GM06990 (cell line): ENCODE measurements around the gene DICER1.

Experiments used
- DNase-seq: peaks from one replicate; pipeline ENCODE4 v3.0.0-alpha.2; 2011; ENCODE audit not compliant: insufficient read length; ENCODE audit errors: extremely low read depth
- H3K27me3 ChIP-seq: replicated peaks from 2 replicates; pipeline ENCODE4 v1.6.0; 2011; ENCODE audit warnings: low read length; ENCODE audit not compliant: control insufficient read depth, insufficient read depth
- H3K36me3 ChIP-seq: 2 replicates; pipeline ENCODE4 v1.5.1; 2011; ENCODE audit warnings: low read length; ENCODE audit not compliant: control insufficient read depth, insufficient read depth
- H3K4me3 ChIP-seq: replicated peaks from 2 replicates; pipeline ENCODE4 v1.5.1; 2011; ENCODE audit warnings: low read depth, mild to moderate bottlenecking, control low read depth, low read length
- TF ChIP-seq, protein P1 (sequence below): IDR thresholded peaks from 2 replicates; pipeline ENCODE4 v1.5.1; 2011; ENCODE audit warnings: low read length, control low read depth, mild to moderate bottlenecking, inconsistent platforms; ENCODE audit not compliant: insufficient read depth, poor library complexity, severe bottlenecking

The DICER1 gene

DNA sequence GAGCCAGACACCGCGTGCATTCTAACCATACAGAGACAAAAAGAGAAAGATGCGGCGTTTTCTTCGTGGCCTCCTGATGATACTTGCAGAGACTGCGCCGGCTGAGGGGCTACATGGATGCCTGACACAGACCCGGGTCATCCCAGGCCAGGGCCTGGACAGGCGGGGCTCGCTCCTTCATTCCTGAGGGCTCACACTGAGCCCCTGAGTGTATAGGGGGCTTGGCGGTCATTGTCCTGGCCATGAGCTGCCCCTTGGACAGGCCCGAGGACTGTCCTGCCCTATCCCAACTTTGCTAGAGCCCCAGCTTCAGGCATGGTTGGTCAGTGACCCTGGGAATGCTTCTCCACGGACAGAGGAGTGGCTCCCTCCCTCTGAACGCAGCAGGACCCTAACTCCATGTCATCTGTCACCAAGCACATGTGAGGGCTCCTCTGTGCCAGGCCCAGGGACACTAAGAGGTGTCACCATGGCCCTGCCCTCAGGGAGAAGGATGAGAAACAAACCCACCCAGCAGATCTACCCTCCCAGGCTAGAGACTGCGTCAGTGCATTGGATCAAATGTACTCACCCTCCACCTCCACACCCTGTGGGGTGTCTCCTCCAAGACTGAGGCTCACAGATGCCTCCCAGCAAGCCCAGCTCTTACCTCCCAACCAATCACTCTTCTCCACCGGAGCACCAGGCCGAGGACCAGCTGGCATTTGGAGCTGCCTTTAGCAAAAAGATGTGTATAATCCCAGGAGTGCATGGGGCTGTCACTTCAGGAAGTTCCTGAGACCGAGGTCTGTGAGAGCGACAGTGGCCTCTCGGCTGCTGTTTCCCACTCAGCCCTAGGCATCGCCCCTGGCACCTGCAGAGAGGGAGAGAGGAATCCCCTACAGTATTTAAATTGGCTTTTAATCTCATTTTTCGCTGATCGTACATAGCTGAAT is 102.7 kb downstream of the DICER1 start:
- H3K27me3 ChIP-seq: no peaks in the 10 kb centered on the region; the same call in 1 of the 2 replicates
- no peak for DNase-seq
- H3K36me3 ChIP-seq: no peaks in the 10 kb centered on the region
- H3K4me3 ChIP-seq: no peak overlapping the region
- TF ChIP-seq, protein P1, sequence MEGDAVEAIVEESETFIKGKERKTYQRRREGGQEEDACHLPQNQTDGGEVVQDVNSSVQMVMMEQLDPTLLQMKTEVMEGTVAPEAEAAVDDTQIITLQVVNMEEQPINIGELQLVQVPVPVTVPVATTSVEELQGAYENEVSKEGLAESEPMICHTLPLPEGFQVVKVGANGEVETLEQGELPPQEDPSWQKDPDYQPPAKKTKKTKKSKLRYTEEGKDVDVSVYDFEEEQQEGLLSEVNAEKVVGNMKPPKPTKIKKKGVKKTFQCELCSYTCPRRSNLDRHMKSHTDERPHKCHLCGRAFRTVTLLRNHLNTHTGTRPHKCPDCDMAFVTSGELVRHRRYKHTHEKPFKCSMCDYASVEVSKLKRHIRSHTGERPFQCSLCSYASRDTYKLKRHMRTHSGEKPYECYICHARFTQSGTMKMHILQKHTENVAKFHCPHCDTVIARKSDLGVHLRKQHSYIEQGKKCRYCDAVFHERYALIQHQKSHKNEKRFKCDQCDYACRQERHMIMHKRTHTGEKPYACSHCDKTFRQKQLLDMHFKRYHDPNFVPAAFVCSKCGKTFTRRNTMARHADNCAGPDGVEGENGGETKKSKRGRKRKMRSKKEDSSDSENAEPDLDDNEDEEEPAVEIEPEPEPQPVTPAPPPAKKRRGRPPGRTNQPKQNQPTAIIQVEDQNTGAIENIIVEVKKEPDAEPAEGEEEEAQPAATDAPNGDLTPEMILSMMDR: no peak

DNA sequence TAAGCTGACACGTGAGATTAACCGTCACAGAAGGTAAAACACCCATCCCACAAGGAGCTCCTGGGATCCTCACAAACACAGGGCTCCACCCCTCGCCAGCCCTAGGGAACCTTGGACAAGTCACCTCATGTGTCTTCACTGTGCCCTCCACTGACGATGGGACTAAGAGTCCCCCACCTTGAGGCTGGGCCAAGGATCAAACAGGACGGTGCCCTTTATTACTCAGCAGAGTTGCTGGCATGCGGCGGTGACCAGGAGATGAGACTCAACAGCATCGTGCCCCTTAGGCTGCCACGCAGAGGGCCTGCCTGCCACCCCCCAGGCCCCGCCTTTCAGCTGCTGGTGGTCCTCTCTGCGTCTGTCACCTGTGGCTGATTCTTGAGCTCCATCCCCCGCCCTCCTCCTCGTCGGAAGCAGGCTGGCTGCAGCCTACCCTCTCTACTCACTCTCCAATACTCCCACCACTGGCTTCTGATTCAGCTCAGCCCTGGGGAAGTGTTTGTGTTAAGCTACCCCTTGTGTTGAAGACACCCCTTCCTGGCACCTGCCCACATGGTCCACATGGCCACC is 105.2 kb downstream of the DICER1 start:
- no peak overlapping the region for H3K4me3 ChIP-seq
- H3K27me3 ChIP-seq: peaks cover 3% of the 10 kb centered on the region
- no peak for DNase-seq
- TF ChIP-seq, protein P1: no peak
- H3K36me3 ChIP-seq: no peaks in the 10 kb centered on the region

DNA sequence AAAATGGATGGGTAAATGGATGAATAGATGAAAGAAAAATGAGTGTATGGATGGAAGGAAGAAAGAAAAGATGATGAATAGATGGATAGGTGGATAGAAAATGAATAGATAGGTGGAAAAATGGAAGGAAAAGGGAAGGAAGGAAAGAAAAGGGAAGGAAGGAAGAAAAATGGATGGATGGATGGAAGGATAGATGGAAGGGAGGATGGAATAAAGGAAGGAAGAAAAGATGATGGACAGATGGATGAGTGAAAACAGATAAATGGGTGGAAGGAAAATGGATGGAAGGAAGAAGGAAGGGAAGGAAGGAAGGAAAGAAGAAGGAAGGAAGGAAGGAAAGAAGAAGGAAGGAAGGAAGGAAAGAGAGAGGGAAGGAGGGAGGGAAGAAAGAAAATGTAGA is 107.4 kb downstream of the DICER1 start:
- Histone ChIP-seq H3K27me3 (peaks cover 3% of the 10 kb centered on the region), H3K4me3 (no peak overlapping the region), H3K36me3 (no peaks in the 10 kb centered on the region)
- DNase-seq: no peak
- TF ChIP-seq, protein P1: no peak

DNA sequence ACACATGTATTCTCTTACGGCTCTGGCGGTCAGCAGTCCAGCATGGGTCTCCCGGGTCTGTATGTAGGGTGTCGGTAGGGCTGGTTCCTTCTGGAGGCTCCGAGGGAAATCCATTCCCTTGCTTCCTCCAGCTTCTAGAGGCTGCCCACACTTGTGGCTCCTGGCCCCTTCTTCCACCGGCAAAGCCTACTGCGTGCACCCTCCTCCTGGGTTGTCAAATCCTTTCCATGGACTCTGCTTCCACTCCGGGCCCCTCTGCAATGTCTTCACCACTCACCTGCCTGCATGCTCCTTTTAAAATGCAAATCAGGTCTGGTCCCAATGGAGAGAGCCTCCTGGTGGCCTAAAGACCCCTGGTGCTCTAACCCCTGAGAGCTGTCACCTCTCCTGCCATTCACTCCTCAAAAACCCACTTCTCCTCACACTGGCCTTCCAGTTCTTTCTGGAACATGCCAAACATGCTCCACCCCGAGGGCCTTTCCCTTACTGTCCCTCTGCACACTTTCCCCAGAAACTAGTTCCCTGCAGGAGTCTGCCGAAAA is 108.5 kb downstream of the DICER1 start:
- no peak for DNase-seq
- peaks cover 3% of the 10 kb centered on the region for H3K27me3 ChIP-seq
- no peaks in the 10 kb centered on the region for H3K36me3 ChIP-seq
- TF ChIP-seq, protein P1: no peak
- H3K4me3 ChIP-seq: no peak overlapping the region

DNA sequence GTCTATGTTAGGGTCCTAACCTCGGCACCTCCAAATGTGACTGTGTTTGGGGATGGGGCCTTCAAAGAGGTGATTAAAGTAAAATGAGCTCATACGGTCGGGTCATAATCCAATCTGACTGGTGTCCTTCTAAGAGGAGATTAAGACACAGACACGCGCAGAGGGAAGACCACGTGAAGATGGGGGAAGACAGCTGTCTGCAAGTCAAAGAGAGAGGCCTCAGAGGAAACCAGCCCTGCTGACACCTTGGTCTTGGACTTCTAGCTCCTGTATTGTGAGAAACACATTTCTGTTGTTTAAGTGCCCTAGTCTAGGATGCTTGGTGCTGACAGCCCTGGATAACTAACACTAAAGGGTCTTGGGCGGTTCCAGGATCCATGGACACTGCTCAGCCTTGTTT is 109.6 kb downstream of the DICER1 start:
- TF ChIP-seq, protein P1: no peak
- DNase-seq: no peak
- Histone ChIP-seq H3K27me3 (peaks cover 3% of the 10 kb centered on the region), H3K36me3 (no peaks in the 10 kb centered on the region), H3K4me3 (no peak overlapping the region)
